ENCODE measurements around the gene GALK1. TPM values are rescaled to one million over a fixed set of nuclear protein-coding genes. Genes with fewer than 3 reads are reported as not detected.

The GALK1 gene
- total RNA-seq, 4 donors from 2014 or later, result 13.7 to 23.2 (median 20.4) TPM

GRCh38 chr17:75808549-75808904, 43.5 kb upstream of the GALK1 start:
- ATAC-seq, result no peak

GRCh38 chr17:75807861-75808260, 42.9 kb upstream of the GALK1 start:
- 79 to 88% methylated on average over 2 of the region's 3 CpGs for WGBS, 2 donors (ENCODE audit: low coverage in 1 of 2)
- H3K4me3 ChIP-seq, result no peak overlapping the region
- no peak for ATAC-seq
- H3K27me3 ChIP-seq, result no peaks in the 10 kb centered on the region
- peaks cover 0 to 23% (median 18%) of the 10 kb centered on the region in 3 donors for H3K4me1 ChIP-seq
- H3K9me3 ChIP-seq, result no peaks in the 10 kb centered on the region
- no peak for TF ChIP-seq POLR2AphosphoS5 (IDR thresholded peaks at IDR 0.05)
- TF ChIP-seq EP300 (IDR thresholded peaks at IDR 0.05), result no peak
- no peak for TF ChIP-seq POLR2A (IDR thresholded peaks at IDR 0.05)
- TF ChIP-seq, protein P1, sequence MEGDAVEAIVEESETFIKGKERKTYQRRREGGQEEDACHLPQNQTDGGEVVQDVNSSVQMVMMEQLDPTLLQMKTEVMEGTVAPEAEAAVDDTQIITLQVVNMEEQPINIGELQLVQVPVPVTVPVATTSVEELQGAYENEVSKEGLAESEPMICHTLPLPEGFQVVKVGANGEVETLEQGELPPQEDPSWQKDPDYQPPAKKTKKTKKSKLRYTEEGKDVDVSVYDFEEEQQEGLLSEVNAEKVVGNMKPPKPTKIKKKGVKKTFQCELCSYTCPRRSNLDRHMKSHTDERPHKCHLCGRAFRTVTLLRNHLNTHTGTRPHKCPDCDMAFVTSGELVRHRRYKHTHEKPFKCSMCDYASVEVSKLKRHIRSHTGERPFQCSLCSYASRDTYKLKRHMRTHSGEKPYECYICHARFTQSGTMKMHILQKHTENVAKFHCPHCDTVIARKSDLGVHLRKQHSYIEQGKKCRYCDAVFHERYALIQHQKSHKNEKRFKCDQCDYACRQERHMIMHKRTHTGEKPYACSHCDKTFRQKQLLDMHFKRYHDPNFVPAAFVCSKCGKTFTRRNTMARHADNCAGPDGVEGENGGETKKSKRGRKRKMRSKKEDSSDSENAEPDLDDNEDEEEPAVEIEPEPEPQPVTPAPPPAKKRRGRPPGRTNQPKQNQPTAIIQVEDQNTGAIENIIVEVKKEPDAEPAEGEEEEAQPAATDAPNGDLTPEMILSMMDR (IDR thresholded peaks at IDR 0.05), result no peak
- H3K36me3 ChIP-seq, result peaks cover 0 to 41% of the 10 kb centered on the region in 2 donors
- peak overlapping the region in 3 of 4 donors; percentile 70 to 74 (median 72) for H3K27ac ChIP-seq

More at GRCh38 chr17:75808549-75808904, 43.5 kb upstream of the GALK1 start:
- Histone ChIP-seq H3K27ac (peak overlapping the region in 3 of 4 donors; percentile 70 to 74 (median 72)), H3K36me3 (peaks cover 0 to 43% of the 10 kb centered on the region in 2 donors), H3K4me3 (no peak overlapping the region), H3K9me3 (no peaks in the 10 kb centered on the region), H3K27me3 (no peaks in the 10 kb centered on the region), H3K4me1 (peaks cover 0 to 23% (median 18%) of the 10 kb centered on the region in 3 donors)
- no peak for TF ChIP-seq EP300 (IDR thresholded peaks at IDR 0.05)
- TF ChIP-seq POLR2A (IDR thresholded peaks at IDR 0.05), result no peak
- no peak for TF ChIP-seq POLR2AphosphoS5 (IDR thresholded peaks at IDR 0.05)
- TF ChIP-seq, protein P1 (IDR thresholded peaks at IDR 0.05), result no peak
- 33 to 53% methylated on average over 1 to 2 of the region's 4 CpGs for whole genome bisulfite sequencing, 2 donors (ENCODE audit: low coverage in 1 of 2)

DNA sequence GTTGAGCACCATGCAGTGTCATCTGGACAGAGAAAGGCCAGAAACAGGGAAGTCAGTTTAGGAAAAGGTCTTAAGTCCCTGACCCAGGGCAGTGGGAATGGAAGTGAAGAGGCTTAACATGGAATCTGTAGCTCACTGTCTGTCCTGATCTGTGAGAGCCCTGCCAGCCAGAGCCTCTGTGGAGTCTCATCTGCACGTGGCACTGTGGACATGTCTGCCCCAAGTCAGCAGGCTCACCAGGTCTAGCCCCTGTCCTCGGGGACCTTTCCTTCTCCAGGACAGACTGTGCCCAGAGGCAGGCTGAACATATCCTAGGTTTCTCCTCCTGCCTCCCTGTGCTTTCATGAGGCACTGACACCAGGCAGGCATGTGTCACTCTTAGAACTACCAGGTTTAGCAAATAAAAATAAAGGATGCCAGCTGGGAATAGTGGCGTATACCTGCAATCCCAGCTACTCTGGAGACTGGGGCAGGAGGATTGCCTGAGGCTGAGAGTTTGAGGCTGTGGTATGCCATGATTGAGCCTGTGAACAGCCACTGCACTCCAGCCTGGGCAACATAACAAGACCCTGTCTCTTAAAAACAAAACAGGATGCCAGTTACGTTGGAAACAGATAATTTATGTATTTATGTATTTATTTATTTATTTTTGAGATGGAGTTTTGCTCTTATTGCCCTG, 42.0 kb upstream of the GALK1 start:
- ATAC-seq, result no peak
- H3K4me3 ChIP-seq, result no peak overlapping the region
- no peaks in the 10 kb centered on the region for H3K9me3 ChIP-seq
- H3K27ac ChIP-seq, result no peak overlapping the region
- WGBS, 2 donors (ENCODE audit: low coverage in 1 of 2), result 83 to 88% methylated on average over 2 of the region's 4 CpGs
- TF ChIP-seq POLR2A (IDR thresholded peaks at IDR 0.05) (no peak), EP300 (IDR thresholded peaks at IDR 0.05) (no peak), POLR2AphosphoS5 (IDR thresholded peaks at IDR 0.05) (no peak)
- TF ChIP-seq, protein P1 (IDR thresholded peaks at IDR 0.05), result no peak
- H3K36me3 ChIP-seq, result peaks cover 0 to 32% of the 10 kb centered on the region in 2 donors
- no peaks in the 10 kb centered on the region for H3K27me3 ChIP-seq
- H3K4me1 ChIP-seq, result peaks cover 0 to 23% (median 18%) of the 10 kb centered on the region in 3 donors

GRCh38 chr17:75803883-75804282, 38.9 kb upstream of the GALK1 start:
- peaks cover 0 to 12% (median 9%) of the 10 kb centered on the region in 3 donors for H3K4me1 ChIP-seq
- H3K27ac ChIP-seq, result no peak overlapping the region
- 80 to 83% methylated on average over 1 of the region's 1 CpG for WGBS, 2 donors (ENCODE audit: low coverage in 1 of 2)
- TF ChIP-seq POLR2A (IDR thresholded peaks at IDR 0.05) (no peak), POLR2AphosphoS5 (IDR thresholded peaks at IDR 0.05) (no peak), EP300 (IDR thresholded peaks at IDR 0.05) (no peak)
- TF ChIP-seq, protein P1 (IDR thresholded peaks at IDR 0.05), result no peak
- ATAC-seq, result no peak
- peaks cover 0 to 32% of the 10 kb centered on the region in 2 donors for H3K36me3 ChIP-seq
- no peaks in the 10 kb centered on the region for H3K27me3 ChIP-seq
- H3K9me3 ChIP-seq, result no peaks in the 10 kb centered on the region
- H3K4me3 ChIP-seq, result no peak overlapping the region

- H3K9me3 ChIP-seq, result no peaks in the 10 kb centered on the region
- H3K27me3 ChIP-seq, result no peaks in the 10 kb centered on the region
- no peak overlapping the region for H3K4me3 ChIP-seq
- no peak for ATAC-seq
- WGBS, 2 donors (ENCODE audit: low coverage in 1 of 2), result 46 to 78% methylated on average over 2 to 3 of the region's 4 CpGs
- H3K4me1 ChIP-seq, result no peaks in the 10 kb centered on the region
- H3K36me3 ChIP-seq, result peaks cover 0 to 69% of the 10 kb centered on the region in 2 donors
- no peak for TF ChIP-seq EP300 (IDR thresholded peaks at IDR 0.05)
- H3K27ac ChIP-seq, result no peak overlapping the region
Measured at GRCh38 chr17:75799402-75799801, 34.4 kb upstream of the GALK1 start.

All from gastroesophageal sphincter (tissue), 4 donors.